Esophagus muscularis mucosa (tissue), 4 donors: ENCODE data around the gene AUTS2. TPM values are rescaled to one million over a fixed set of nuclear protein-coding genes. Genes with fewer than 3 reads are reported as not detected.

ENCODE experiments used
- DNase-seq: peaks from one replicate; pipeline ENCODE4 v3.0.0-alpha.2; 2017; ENCODE audit errors: extremely low spot score
- H3K27ac ChIP-seq, 4 donors: fragments of 200-600 bp; sonication (generic); replicated peaks in 1 of 4; 1 replicate in 3 of 4; 2 replicates in 1 of 4; pipeline ENCODE4 v1.5.1; 2016 to 2019; ENCODE audit warnings: mild to moderate bottlenecking in 1 of 4
- H3K27me3 ChIP-seq, 4 donors: fragments of 200-600 bp; sonication (generic); one replicate each; pipeline versions ENCODE4 v1.5.1 to v1.6.0; 2016 to 2019
- H3K36me3 ChIP-seq, 4 donors: fragments of 200-600 bp; sonication (generic); one replicate each; pipeline ENCODE4 v1.5.1; 2016 to 2019
- H3K4me1 ChIP-seq, 4 donors: fragments of 200-600 bp; sonication (generic); one replicate each; pipeline ENCODE4 v1.5.1; 2016 to 2019
- H3K4me3 ChIP-seq, 4 donors: fragments of 200-600 bp; sonication (generic); 1 replicate in 2 of 4; 2 replicates in 2 of 4; pipeline ENCODE4 v1.5.1; 2016 to 2019; ENCODE audit warnings: mild to moderate bottlenecking in 4 of 4, moderate library complexity in 1 of 4
- H3K9me3 ChIP-seq, 4 donors: fragments of 200-600 bp; sonication (generic); 1 replicate in 3 of 4; 2 replicates in 1 of 4; pipeline ENCODE4 v1.5.1; 2016 to 2019
- CTCF ChIP-seq, 3 experiments: fragments of 200-600 bp in 2 of 3; fragments of 450-650 bp in 1 of 3; sonication (generic) in 2 of 3; IDR thresholded peaks; one replicate each; pipeline ENCODE4 v1.5.1; 2017 to 2019; ENCODE audit warnings: antibody characterized with exemption in 3 of 3, mild to moderate bottlenecking in 2 of 3, moderate library complexity in 1 of 3
- EP300 ChIP-seq: sonication (generic); formaldehyde crosslinking; IDR thresholded peaks from one replicate; pipeline ENCODE4 v1.6.1; 2017; ENCODE audit warnings: antibody characterized with exemption
- POLR2A ChIP-seq: fragments of 450-650 bp; IDR thresholded peaks from one replicate; pipeline ENCODE4 v1.6.1; 2017; ENCODE audit warnings: antibody characterized with exemption, moderate library complexity, mild to moderate bottlenecking, low read depth
- POLR2AphosphoS5 ChIP-seq, 2 donors: sonication (generic); formaldehyde crosslinking; IDR thresholded peaks; one replicate each; pipeline ENCODE4 v1.6.1; 2017; ENCODE audit warnings: antibody characterized with exemption in 2 of 2
- WGBS: methylation state at CpG from one replicate; pipeline ENCODE4 v1.1.5; 2018; 5-methylcytosine and 5-hydroxymethylcytosine counted together
- intact Hi-C: fragments of 100-400 bp; cut with DNase I; formaldehyde crosslinking; loops from one replicate; pipeline ENCODE4 v1.15.1; 2023
- total RNA-seq, 4 donors: library from RNA; depleted of rRNA; stranded (reverse); fragments of >200 nt; gene quantifications; one replicate each; pipeline versions ENCODE4 v1.1.0 to v1.2.1, GENCODE V29; 2016

The AUTS2 gene
- total RNA-seq, 4 donors from 2014 or later: 18.5 to 44.9 (median 34.2) TPM

- H3K4me1 ChIP-seq: no peaks in the 10 kb centered on the region
- no peaks in the 10 kb centered on the region for H3K36me3 ChIP-seq
- 88% methylated on average over 3 of the region's 3 CpGs for WGBS
- H3K27me3 ChIP-seq: no peaks in the 10 kb centered on the region
- H3K27ac ChIP-seq: no peak overlapping the region
- H3K4me3 ChIP-seq: no peak overlapping the region
- no peak for DNase-seq
- TF ChIP-seq EP300 (no peak), CTCF (IDR thresholded peaks at IDR 0.05) (no peak), POLR2A (no peak), POLR2AphosphoS5 (IDR thresholded peaks at IDR 0.05) (no peak)
- H3K9me3 ChIP-seq: no peaks in the 10 kb centered on the region
- intact Hi-C loops: no loop called here
Observed at GRCh38 chr7:70484255-70484654, 886.0 kb downstream of the AUTS2 start.

- no peak overlapping the region for H3K27ac ChIP-seq
- no peaks in the 10 kb centered on the region for H3K36me3 ChIP-seq
- intact Hi-C loops: no loop called here
- 95% methylated on average over 7 of the region's 7 CpGs for WGBS
- peaks cover 5 to 7% (median 5%) of the 10 kb centered on the region in 4 donors for H3K4me1 ChIP-seq
- no peaks in the 10 kb centered on the region for H3K27me3 ChIP-seq
- DNase-seq: no peak
- H3K4me3 ChIP-seq: no peak overlapping the region
- no peaks in the 10 kb centered on the region for H3K9me3 ChIP-seq
- TF ChIP-seq CTCF (IDR thresholded peaks at IDR 0.05) (no peak), EP300 (no peak), POLR2A (no peak), POLR2AphosphoS5 (IDR thresholded peaks at IDR 0.05) (no peak)
Observed at GRCh38 chr7:70486977-70487376, 888.7 kb downstream of the AUTS2 start.

- DNase-seq: no peak
Observed at GRCh38 chr7:70487428-70487827, 889.2 kb downstream of the AUTS2 start.

GRCh38 chr7:70487886-70488285 lies 889.6 kb downstream of the AUTS2 start:
- H3K36me3 ChIP-seq: no peaks in the 10 kb centered on the region
- no peak for DNase-seq
- H3K9me3 ChIP-seq: no peaks in the 10 kb centered on the region
- 98% methylated on average over 8 of the region's 13 CpGs for WGBS
- H3K4me3 ChIP-seq: no peak overlapping the region
- peaks cover 5 to 12% (median 6%) of the 10 kb centered on the region in 4 donors for H3K4me1 ChIP-seq
- intact Hi-C loops: no loop called here
- no peaks in the 10 kb centered on the region for H3K27me3 ChIP-seq
- H3K27ac ChIP-seq: no peak overlapping the region
- no peak for TF ChIP-seq POLR2A
- no peak for TF ChIP-seq POLR2AphosphoS5 (IDR thresholded peaks at IDR 0.05)
- TF ChIP-seq EP300: no peak
- TF ChIP-seq CTCF (IDR thresholded peaks at IDR 0.05): no peak

More at GRCh38 chr7:70487428-70487827, 889.2 kb downstream of the AUTS2 start:
- Histone ChIP-seq H3K4me1 (peaks cover 5 to 9% (median 6%) of the 10 kb centered on the region in 4 donors), H3K27me3 (no peaks in the 10 kb centered on the region), H3K36me3 (no peaks in the 10 kb centered on the region), H3K4me3 (no peak overlapping the region), H3K9me3 (no peaks in the 10 kb centered on the region), H3K27ac (no peak overlapping the region)
- no peak for TF ChIP-seq POLR2A
- no peak for TF ChIP-seq POLR2AphosphoS5 (IDR thresholded peaks at IDR 0.05)
- TF ChIP-seq CTCF (IDR thresholded peaks at IDR 0.05): no peak
- intact Hi-C loops: no loop called here
- WGBS: 96% methylated on average over 10 of the region's 10 CpGs

GRCh38 chr7:70489813-70490212 lies 891.5 kb downstream of the AUTS2 start:
- TF ChIP-seq CTCF (IDR thresholded peaks at IDR 0.05) (no peak), POLR2A (no peak), EP300 (no peak), POLR2AphosphoS5 (IDR thresholded peaks at IDR 0.05) (no peak)
- H3K4me3 ChIP-seq: no peak overlapping the region
- no peaks in the 10 kb centered on the region for H3K27me3 ChIP-seq
- WGBS: 22% methylated on average over 1 of the region's 1 CpG
- H3K36me3 ChIP-seq: no peaks in the 10 kb centered on the region
- intact Hi-C loops: no loop called here
- peaks cover 5 to 19% (median 11%) of the 10 kb centered on the region in 4 donors for H3K4me1 ChIP-seq
- no peak overlapping the region for H3K27ac ChIP-seq
- DNase-seq: no peak
- no peaks in the 10 kb centered on the region for H3K9me3 ChIP-seq
